Right lobe of liver (tissue), 4 donors: ENCODE results near the gene TSPAN1.

Experiments used
- CTCF ChIP-seq, 4 donors: fragments of 200-600 bp in 3 of 4; fragments of 450-650 bp in 1 of 4; IDR thresholded peaks; one replicate each; pipeline versions ENCODE4 v1.5.1 to v1.8.0; 2016 to 2022; ENCODE audit warnings: antibody characterized with exemption in 4 of 4, mild to moderate bottlenecking in 2 of 4
- POLR2A ChIP-seq: fragments of 450-650 bp; IDR thresholded peaks from one replicate; pipeline ENCODE4 v1.6.1; 2017; ENCODE audit warnings: antibody characterized with exemption, mild to moderate bottlenecking
- donor health status: DM: no; HTN: no; CAD: no.
- donor health status: DM: no; HTN: no; CAD: no.
- donor health status: DM: no; HTN: yes; CAD: no.

GRCh38 chr1:46169811-46170454 is 5.0 kb upstream of the TSPAN1 start:
- TF ChIP-seq CTCF (IDR thresholded peaks at IDR 0.05), result no peak
- TF ChIP-seq POLR2A, result no peak
